GM23338 (cell line): ENCODE measurements around the gene JPH4. TPM values are rescaled to one million over a fixed set of nuclear protein-coding genes. Genes with fewer than 3 reads are reported as not detected.

ENCODE experiments used
- ATAC-seq: fragments of 200-7000 bp; cut with Tn5 transposase; 3 replicates; pipeline ENCODE4 v1.9.1; 2020
- DNase-seq: peaks from one replicate; pipeline ENCODE4 v3.0.0-alpha.2; 2015; ENCODE audit warnings: low spot score
- H2AFZ ChIP-seq: fragments of 200-600 bp; sonication (generic); 2 replicates; pipeline ENCODE4 v1.8.0; 2016; ENCODE audit warnings: antibody characterized with exemption, mild to moderate bottlenecking, moderate library complexity
- H3F3A ChIP-seq: fragments of 200-600 bp; sonication (generic); replicated peaks from 2 replicates; pipeline ENCODE4 v1.8.0; 2017; ENCODE audit warnings: antibody characterized with exemption, mixed run types, low read depth
- H3K27ac ChIP-seq: fragments of 200-600 bp; sonication (generic); 2 replicates; pipeline ENCODE4 v1.6.1; 2016; ENCODE audit warnings: low read depth
- H3K27me3 ChIP-seq: fragments of 200-600 bp; sonication (generic); 2 replicates; pipeline ENCODE4 v1.8.0; 2016; ENCODE audit warnings: mild to moderate bottlenecking, mixed run types, moderate library complexity; ENCODE audit not compliant: insufficient read depth
- H3K36me3 ChIP-seq: fragments of 200-600 bp; sonication (generic); 2 replicates; pipeline ENCODE4 v1.8.0; 2016; ENCODE audit warnings: mild to moderate bottlenecking; ENCODE audit not compliant: insufficient read depth
- H3K4me1 ChIP-seq: fragments of 200-600 bp; sonication (generic); 2 replicates; pipeline ENCODE4 v1.8.0; 2016; ENCODE audit warnings: mild to moderate bottlenecking, moderate library complexity; ENCODE audit not compliant: insufficient read depth
- H3K4me2 ChIP-seq: fragments of 200-600 bp; sonication (generic); 2 replicates; pipeline ENCODE4 v1.7.1; 2017; ENCODE audit warnings: mixed run types
- H3K4me3 ChIP-seq: fragments of 200-600 bp; sonication (generic); 2 replicates; pipeline ENCODE4 v1.6.1; 2016; ENCODE audit warnings: mixed run types
- H3K79me2 ChIP-seq: fragments of 200-600 bp; sonication (generic); replicated peaks from 2 replicates; pipeline ENCODE4 v1.8.0; 2017; ENCODE audit warnings: mild to moderate bottlenecking; ENCODE audit not compliant: insufficient read depth
- H3K9me2 ChIP-seq: fragments of 200-600 bp; sonication (generic); 2 replicates; pipeline ENCODE4 v1.8.0; 2017; ENCODE audit not compliant: insufficient read depth
- H4K20me1 ChIP-seq: fragments of 200-600 bp; sonication (generic); replicated peaks from 2 replicates; pipeline ENCODE4 v1.8.0; 2017; ENCODE audit warnings: mild to moderate bottlenecking; ENCODE audit not compliant: insufficient read depth
- H3K27ac Mint-ChIP-seq: 2 replicates; pipeline ENCODE4 v1.8.0; 2020; ENCODE audit warnings: inconsistent platforms, mild to moderate bottlenecking, moderate library complexity, mixed read lengths
- H3K27me3 Mint-ChIP-seq: 3 replicates; pipeline ENCODE4 v1.8.0; 2022; ENCODE audit warnings: low read depth, mild to moderate bottlenecking, moderate library complexity, mixed read lengths, inconsistent platforms; ENCODE audit not compliant: insufficient read depth, poor library complexity
- H3K36me3 Mint-ChIP-seq: 3 replicates; pipeline ENCODE4 v1.8.0; 2021; ENCODE audit warnings: low read depth, mild to moderate bottlenecking, inconsistent platforms, moderate library complexity, mixed read lengths
- H3K4me1 Mint-ChIP-seq: 3 replicates; pipeline ENCODE4 v1.8.0; 2020; ENCODE audit warnings: mild to moderate bottlenecking, inconsistent platforms, mixed read lengths
- H3K4me3 Mint-ChIP-seq: 3 replicates; pipeline ENCODE4 v1.8.0; 2021; ENCODE audit warnings: moderate library complexity, mild to moderate bottlenecking, inconsistent platforms, mixed read lengths
- H3K9me3 Mint-ChIP-seq: 3 replicates; pipeline ENCODE4 v1.8.0; 2020; ENCODE audit warnings: moderate library complexity, mild to moderate bottlenecking, inconsistent platforms, mixed read lengths
- CREB1 ChIP-seq: fragments of 250-450 bp; sonication (Bioruptor Pico); IDR thresholded peaks from 2 replicates; pipeline ENCODE4 v1.5.0; 2020; ENCODE audit warnings: low read depth, mild to moderate bottlenecking, moderate library complexity
- EZH2 ChIP-seq: fragments of 200-600 bp; sonication (generic); IDR thresholded peaks from one replicate; pipeline ENCODE4 v1.8.0; 2017; ENCODE audit warnings: antibody characterized with exemption, mild to moderate bottlenecking, low read depth; ENCODE audit not compliant: unreplicated experiment
- EZH2phosphoT487 ChIP-seq: fragments of 200-600 bp; sonication (generic); IDR thresholded peaks from one replicate; pipeline ENCODE4 v1.8.1; 2018; ENCODE audit warnings: antibody characterized with exemption; ENCODE audit not compliant: unreplicated experiment
- JUNB ChIP-seq: IDR thresholded peaks from one replicate; pipeline ENCODE4 v1.6.1; 2016; ENCODE audit warnings: antibody characterized with exemption; ENCODE audit not compliant: unreplicated experiment
- NANOG ChIP-seq: IDR thresholded peaks from 2 replicates; pipeline ENCODE4 v1.6.1; 2016; ENCODE audit warnings: antibody characterized with exemption, borderline replicate concordance
- POLR2AphosphoS5 ChIP-seq: IDR thresholded peaks from 2 replicates; pipeline ENCODE4 v1.6.1; 2016; ENCODE audit warnings: antibody characterized with exemption, low read depth
- STAT1 ChIP-seq: IDR thresholded peaks from one replicate; pipeline ENCODE4 v1.6.1; 2016; ENCODE audit warnings: antibody characterized with exemption; ENCODE audit not compliant: unreplicated experiment
- ZNF114 ChIP-seq: fragments of 250-450 bp; sonication (Bioruptor Pico); IDR thresholded peaks from 2 replicates; pipeline ENCODE4 v1.5.0; 2020; ENCODE audit warnings: mild to moderate bottlenecking, moderate library complexity
- ZNF331 ChIP-seq: fragments of 250-450 bp; sonication (Bioruptor Pico); IDR thresholded peaks from 2 replicates; pipeline ENCODE4 v1.5.0; 2020; ENCODE audit warnings: low read depth, mild to moderate bottlenecking, moderate library complexity
- polyA plus RNA-seq: library from polyadenylated mRNA; unstranded; fragments of >200 nt; fragmentation: Nextera tagmentation; extraction: Ambion mirVana; gene quantifications from 2 replicates; pipeline ENCODE4 v1.2.1, GENCODE V29; 2016
- total RNA-seq: library from RNA; depleted of rRNA; stranded (reverse); fragments of >200 nt; shearing (Covaris generic); gene quantifications from 2 replicates; pipeline ENCODE4 v1.2.3, GENCODE V29; 2014
- TF ChIP-seq, protein P1 (sequence below): IDR thresholded peaks from one replicate; pipeline ENCODE4 v1.6.1; 2018; ENCODE audit warnings: antibody characterized with exemption; ENCODE audit not compliant: unreplicated experiment
- TF ChIP-seq, protein P2 (sequence below): fragments of 250-450 bp; sonication (Bioruptor Pico); IDR thresholded peaks from 2 replicates; pipeline ENCODE4 v1.5.0; 2020; ENCODE audit warnings: mild to moderate bottlenecking, moderate library complexity
- TF ChIP-seq, protein P3 (sequence below), 2 experiments: fragments of 200-600 bp in 1 of 2; sonication (generic) in 1 of 2; conservative IDR thresholded peaks; 2 replicates each; pipeline versions ENCODE4 v1.5.1 to v1.6.1; 2016 to 2017; ENCODE audit warnings: antibody characterized with exemption in 2 of 2, low read depth in 2 of 2, mild to moderate bottlenecking in 2 of 2, moderate library complexity in 1 of 2
- TF ChIP-seq, protein P4 (sequence below): IDR thresholded peaks from 2 replicates; pipeline ENCODE4 v1.6.1; 2016; ENCODE audit warnings: antibody characterized with exemption

The JPH4 gene
- total and polyA plus RNA-seq, 2 experiments from 2014 or later, result 11.0 to 29.9 TPM

DNA sequence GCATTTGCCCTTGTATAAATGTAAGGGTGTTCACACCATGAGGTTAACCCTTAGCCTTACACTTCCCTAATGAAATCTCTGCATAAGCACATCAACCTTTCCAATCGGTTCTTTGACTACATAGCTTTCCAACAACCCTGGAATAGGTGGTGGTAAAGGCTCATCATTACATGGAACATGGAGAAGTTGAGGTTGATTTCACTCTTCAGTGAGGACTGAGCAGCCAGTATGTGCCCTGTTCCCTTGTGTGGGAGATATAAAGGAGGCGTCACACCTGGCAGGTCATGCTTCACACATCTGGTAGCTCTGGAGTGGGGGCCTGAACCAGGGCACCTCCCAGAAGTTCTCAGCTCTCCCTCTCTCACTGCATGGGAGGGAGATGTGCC is 21.7 kb upstream of the JPH4 start:
- no peaks in the 10 kb centered on the region for H3K36me3 ChIP-seq
- H3K4me3 ChIP-seq, result no peak overlapping the region
- Mint-ChIP-seq H3K9me3 (no peaks in the 10 kb centered on the region; the same call in 2 of the 3 replicates), H3K27ac (no peak overlapping the region), H3K36me3 (no peaks in the 10 kb centered on the region), H3K27me3 (peaks cover 6% of the 10 kb centered on the region), H3K4me3 (no peak overlapping the region), H3K4me1 (no peaks in the 10 kb centered on the region)
- no peak overlapping the region for H3K4me2 ChIP-seq
- no peak for ATAC-seq
- 0 out of 2 replicates have a peak, but pooled peaks cover 3% of the 10 kb centered on the region for H3K9me2 ChIP-seq
- no peak for DNase-seq
- H3K79me2 ChIP-seq, result no peaks in the 10 kb centered on the region
- no peak overlapping the region for H2AFZ ChIP-seq
- no peaks in the 10 kb centered on the region for H3K4me1 ChIP-seq
- no peak overlapping the region for H3K27ac ChIP-seq
- no peak for TF ChIP-seq EZH2
- TF ChIP-seq STAT1, result no peak
- no peak for TF ChIP-seq JUNB
- TF ChIP-seq CREB1, result no peak
- no peak for TF ChIP-seq EZH2phosphoT487
- TF ChIP-seq, protein P1, sequence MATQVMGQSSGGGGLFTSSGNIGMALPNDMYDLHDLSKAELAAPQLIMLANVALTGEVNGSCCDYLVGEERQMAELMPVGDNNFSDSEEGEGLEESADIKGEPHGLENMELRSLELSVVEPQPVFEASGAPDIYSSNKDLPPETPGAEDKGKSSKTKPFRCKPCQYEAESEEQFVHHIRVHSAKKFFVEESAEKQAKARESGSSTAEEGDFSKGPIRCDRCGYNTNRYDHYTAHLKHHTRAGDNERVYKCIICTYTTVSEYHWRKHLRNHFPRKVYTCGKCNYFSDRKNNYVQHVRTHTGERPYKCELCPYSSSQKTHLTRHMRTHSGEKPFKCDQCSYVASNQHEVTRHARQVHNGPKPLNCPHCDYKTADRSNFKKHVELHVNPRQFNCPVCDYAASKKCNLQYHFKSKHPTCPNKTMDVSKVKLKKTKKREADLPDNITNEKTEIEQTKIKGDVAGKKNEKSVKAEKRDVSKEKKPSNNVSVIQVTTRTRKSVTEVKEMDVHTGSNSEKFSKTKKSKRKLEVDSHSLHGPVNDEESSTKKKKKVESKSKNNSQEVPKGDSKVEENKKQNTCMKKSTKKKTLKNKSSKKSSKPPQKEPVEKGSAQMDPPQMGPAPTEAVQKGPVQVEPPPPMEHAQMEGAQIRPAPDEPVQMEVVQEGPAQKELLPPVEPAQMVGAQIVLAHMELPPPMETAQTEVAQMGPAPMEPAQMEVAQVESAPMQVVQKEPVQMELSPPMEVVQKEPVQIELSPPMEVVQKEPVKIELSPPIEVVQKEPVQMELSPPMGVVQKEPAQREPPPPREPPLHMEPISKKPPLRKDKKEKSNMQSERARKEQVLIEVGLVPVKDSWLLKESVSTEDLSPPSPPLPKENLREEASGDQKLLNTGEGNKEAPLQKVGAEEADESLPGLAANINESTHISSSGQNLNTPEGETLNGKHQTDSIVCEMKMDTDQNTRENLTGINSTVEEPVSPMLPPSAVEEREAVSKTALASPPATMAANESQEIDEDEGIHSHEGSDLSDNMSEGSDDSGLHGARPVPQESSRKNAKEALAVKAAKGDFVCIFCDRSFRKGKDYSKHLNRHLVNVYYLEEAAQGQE, result no peak
- no peak for TF ChIP-seq POLR2AphosphoS5
- TF ChIP-seq, protein P2, sequence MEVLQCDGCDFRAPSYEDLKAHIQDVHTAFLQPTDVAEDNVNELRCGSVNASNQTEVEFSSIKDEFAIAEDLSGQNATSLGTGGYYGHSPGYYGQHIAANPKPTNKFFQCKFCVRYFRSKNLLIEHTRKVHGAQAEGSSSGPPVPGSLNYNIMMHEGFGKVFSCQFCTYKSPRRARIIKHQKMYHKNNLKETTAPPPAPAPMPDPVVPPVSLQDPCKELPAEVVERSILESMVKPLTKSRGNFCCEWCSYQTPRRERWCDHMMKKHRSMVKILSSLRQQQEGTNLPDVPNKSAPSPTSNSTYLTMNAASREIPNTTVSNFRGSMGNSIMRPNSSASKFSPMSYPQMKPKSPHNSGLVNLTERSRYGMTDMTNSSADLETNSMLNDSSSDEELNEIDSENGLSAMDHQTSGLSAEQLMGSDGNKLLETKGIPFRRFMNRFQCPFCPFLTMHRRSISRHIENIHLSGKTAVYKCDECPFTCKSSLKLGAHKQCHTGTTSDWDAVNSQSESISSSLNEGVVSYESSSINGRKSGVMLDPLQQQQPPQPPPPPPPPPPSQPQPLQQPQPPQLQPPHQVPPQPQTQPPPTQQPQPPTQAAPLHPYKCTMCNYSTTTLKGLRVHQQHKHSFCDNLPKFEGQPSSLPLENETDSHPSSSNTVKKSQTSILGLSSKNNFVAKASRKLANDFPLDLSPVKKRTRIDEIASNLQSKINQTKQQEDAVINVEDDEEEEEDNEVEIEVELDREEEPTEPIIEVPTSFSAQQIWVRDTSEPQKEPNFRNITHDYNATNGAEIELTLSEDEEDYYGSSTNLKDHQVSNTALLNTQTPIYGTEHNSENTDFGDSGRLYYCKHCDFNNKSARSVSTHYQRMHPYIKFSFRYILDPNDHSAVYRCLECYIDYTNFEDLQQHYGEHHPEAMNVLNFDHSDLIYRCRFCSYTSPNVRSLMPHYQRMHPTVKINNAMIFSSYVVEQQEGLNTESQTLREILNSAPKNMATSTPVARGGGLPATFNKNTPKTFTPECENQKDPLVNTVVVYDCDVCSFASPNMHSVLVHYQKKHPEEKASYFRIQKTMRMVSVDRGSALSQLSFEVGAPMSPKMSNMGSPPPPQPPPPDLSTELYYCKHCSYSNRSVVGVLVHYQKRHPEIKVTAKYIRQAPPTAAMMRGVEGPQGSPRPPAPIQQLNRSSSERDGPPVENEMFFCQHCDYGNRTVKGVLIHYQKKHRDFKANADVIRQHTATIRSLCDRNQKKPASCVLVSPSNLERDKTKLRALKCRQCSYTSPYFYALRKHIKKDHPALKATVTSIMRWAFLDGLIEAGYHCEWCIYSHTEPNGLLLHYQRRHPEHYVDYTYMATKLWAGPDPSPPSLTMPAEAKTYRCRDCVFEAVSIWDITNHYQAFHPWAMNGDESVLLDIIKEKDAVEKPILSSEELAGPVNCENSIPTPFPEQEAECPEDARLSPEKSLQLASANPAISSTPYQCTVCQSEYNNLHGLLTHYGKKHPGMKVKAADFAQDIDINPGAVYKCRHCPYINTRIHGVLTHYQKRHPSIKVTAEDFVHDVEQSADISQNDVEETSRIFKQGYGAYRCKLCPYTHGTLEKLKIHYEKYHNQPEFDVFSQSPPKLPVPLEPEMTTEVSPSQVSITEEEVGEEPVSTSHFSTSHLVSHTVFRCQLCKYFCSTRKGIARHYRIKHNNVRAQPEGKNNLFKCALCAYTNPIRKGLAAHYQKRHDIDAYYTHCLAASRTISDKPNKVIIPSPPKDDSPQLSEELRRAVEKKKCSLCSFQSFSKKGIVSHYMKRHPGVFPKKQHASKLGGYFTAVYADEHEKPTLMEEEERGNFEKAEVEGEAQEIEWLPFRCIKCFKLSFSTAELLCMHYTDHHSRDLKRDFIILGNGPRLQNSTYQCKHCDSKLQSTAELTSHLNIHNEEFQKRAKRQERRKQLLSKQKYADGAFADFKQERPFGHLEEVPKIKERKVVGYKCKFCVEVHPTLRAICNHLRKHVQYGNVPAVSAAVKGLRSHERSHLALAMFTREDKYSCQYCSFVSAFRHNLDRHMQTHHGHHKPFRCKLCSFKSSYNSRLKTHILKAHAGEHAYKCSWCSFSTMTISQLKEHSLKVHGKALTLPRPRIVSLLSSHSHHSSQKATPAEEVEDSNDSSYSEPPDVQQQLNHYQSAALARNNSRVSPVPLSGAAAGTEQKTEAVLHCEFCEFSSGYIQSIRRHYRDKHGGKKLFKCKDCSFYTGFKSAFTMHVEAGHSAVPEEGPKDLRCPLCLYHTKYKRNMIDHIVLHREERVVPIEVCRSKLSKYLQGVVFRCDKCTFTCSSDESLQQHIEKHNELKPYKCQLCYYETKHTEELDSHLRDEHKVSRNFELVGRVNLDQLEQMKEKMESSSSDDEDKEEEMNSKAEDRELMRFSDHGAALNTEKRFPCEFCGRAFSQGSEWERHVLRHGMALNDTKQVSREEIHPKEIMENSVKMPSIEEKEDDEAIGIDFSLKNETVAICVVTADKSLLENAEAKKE (CRISPR knock-in tag), result no peak
- no peak for TF ChIP-seq ZNF331 (CRISPR knock-in tag)
- TF ChIP-seq, protein P3, sequence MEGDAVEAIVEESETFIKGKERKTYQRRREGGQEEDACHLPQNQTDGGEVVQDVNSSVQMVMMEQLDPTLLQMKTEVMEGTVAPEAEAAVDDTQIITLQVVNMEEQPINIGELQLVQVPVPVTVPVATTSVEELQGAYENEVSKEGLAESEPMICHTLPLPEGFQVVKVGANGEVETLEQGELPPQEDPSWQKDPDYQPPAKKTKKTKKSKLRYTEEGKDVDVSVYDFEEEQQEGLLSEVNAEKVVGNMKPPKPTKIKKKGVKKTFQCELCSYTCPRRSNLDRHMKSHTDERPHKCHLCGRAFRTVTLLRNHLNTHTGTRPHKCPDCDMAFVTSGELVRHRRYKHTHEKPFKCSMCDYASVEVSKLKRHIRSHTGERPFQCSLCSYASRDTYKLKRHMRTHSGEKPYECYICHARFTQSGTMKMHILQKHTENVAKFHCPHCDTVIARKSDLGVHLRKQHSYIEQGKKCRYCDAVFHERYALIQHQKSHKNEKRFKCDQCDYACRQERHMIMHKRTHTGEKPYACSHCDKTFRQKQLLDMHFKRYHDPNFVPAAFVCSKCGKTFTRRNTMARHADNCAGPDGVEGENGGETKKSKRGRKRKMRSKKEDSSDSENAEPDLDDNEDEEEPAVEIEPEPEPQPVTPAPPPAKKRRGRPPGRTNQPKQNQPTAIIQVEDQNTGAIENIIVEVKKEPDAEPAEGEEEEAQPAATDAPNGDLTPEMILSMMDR (conservative IDR thresholded peaks at IDR 0.05; ENCODE audit: low read depth in 2 of 2), result no peak
- TF ChIP-seq NANOG, result no peak
- TF ChIP-seq, protein P4, sequence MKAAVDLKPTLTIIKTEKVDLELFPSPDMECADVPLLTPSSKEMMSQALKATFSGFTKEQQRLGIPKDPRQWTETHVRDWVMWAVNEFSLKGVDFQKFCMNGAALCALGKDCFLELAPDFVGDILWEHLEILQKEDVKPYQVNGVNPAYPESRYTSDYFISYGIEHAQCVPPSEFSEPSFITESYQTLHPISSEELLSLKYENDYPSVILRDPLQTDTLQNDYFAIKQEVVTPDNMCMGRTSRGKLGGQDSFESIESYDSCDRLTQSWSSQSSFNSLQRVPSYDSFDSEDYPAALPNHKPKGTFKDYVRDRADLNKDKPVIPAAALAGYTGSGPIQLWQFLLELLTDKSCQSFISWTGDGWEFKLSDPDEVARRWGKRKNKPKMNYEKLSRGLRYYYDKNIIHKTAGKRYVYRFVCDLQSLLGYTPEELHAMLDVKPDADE, result no peak
- TF ChIP-seq ZNF114 (CRISPR knock-in tag), result no peak
- no peaks in the 10 kb centered on the region for H3F3A ChIP-seq
- no peaks in the 10 kb centered on the region for H4K20me1 ChIP-seq
- no peaks in the 10 kb centered on the region for H3K27me3 ChIP-seq
